Measurements from ENCODE around the gene LHFPL3.

Gene LHFPL3

DNA sequence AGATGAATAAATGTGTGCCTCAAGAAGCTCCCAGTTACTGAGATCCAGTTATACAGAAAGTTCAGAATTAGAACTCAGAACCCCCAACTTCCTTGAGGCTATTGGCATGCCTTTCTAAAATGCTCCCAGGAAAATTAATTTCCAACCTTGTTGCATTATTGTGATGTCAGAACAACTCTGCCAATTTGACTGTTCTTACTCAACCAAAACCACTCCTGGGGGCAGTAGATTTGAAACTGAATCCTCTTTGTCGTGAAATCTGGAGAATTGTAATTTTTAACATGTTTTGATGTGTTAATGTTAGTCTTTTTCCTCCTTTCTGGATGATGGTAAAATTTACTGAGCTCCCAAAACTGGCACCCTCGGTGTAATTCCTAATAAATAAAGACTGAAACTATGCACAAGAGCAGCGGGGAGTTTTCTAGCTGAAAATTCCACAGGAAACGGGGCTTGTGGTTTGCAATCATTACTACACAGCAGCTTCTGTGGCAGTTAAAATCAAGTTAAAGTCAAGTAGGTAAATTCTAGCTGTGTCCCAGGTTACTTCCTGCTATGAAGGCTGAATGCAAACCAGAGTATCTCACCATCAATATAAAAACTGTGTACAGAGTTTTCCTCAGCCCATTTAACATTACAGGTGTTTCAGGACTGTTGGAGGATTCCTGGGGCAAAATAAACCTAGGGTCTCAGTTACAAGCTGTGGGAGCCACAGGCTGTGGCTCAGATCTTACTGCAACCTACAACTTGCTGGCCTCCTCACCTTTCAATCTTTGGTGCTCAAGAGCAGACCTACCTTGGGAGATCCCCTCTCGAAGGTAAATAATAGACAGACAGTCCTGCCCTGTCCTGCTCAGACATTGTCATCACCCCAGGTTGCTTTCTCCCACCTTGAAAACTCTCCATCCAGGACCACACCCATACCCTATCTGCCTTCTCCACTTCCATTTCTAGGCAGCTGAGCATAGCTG is 529.3 kb downstream of the LHFPL3 start:
- peak in 3 of 6 experiments; percentile 10 to 22 (median 16) for DNase-seq

DNA sequence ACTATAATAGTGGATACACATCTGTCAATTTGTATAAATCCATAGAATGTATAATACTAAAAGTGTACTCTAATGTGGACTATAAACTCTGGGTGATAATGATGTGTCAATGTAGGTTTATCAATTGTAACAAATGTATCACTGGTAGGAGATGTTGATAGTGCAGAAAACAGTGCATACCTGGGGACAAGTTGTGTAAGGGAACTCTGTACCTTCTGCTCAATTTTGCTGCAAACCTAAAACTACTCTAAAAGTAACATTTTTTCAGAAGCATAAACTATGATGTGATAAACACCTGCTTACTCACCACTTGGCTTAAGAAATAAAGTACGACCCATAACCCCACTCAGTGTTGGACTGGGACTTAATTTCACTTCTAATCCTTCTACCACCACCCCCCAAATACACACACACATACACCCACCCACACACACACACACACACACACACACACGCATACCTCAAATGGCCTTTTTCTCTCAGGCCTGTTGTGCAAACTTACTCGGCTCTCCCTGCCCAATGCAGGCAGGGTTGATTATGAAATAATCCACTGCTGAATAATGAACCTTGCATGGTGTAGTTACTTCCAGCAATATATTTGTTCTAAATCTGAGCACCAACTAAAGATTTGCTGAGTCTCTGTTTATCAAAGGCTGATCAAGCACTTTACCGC is 531.5 kb downstream of the LHFPL3 start:
- no peak for DNase-seq

GRCh38 chr7:104861729-104862390 is 533.5 kb downstream of the LHFPL3 start:
- DNase-seq, result no peak

GRCh38 chr7:104862719-104863118 is 534.3 kb downstream of the LHFPL3 start:
- DNase-seq, result no peak

DNA sequence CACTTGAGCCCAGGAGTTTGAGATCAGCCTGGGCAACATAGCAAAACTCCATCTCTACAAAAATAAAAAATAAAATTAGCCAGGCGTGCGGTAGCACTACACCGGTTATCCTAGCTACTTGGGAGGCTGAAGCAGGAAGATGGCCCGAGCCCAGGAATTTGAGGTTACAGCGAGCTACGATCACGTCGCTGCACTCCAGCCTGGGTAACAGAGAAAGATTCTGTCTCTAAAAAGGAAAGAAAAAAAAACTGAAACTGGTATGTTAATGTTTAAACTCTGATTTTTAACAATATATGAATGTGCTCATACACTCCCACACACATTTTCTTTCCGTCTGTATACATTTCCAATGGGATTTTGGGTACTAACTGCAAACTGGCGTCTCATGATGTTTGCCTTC is 545.0 kb downstream of the LHFPL3 start:
- no peak for DNase-seq

- DNase-seq, result no peak
Measured at GRCh38 chr7:104878577-104878976, 550.2 kb downstream of the LHFPL3 start.

- DNase-seq, result no peak
Measured at GRCh38 chr7:104883248-104883717, 554.9 kb downstream of the LHFPL3 start.

DNA sequence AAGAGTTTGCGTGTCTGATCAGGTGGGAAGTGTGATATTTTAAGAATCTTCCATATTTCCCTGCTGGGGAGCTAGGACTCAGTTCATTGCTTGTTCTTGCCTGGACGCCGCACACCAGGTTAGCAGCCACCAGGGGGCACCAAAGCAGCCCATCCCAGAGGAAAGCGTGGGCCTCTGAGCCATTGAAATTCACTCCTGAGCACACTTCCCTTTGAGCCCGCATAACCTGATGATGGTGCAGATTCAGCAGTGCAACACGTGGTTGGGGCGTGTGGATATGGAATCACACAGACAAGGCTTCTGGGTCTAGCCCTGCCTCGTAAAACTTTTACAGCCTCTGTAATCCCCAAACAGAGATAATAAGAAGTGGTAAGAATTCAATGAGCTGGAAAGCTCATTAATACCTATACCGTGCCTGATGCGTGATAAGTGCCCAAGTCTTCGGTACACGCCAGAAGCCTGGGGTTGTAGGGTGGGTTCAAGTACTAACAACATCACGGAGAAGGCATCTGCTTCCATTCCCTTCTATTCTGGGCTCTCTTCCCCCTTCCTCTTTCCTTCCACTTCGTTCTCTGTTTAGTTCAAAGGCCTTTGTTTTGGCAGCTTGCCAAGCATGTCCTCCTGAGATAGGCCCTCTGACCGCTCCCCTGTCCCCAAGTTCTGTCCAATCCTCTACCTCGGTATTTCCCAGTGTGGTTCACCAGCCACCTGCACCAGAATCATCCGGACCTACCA is 555.5 kb downstream of the LHFPL3 start:
- DNase-seq, result peak; percentile 26 to 73 (median 64)

- DNase-seq, result no peak
Measured at GRCh38 chr7:104886651-104887050, 558.2 kb downstream of the LHFPL3 start.

DNA sequence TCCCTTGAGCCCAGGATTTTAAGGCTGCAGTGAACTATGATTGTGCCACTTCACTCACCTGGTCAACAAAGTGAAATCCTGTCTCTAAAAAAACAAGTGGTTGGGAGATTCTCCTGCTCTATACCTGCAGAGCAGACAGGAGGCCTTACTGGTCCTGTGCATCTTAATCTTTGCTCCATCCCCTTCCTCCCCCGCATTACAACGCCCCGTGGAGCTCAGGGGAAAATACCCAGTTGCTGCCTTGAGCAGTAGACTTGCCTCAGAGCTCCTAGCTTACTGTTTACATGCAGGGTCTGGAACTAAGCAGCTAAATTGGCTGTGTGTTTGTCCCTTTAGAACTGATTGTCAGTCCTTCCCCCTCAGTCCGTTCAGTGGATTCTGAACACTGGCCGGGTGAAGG is 561.8 kb downstream of the LHFPL3 start:
- DNase-seq, result no peak

DNA sequence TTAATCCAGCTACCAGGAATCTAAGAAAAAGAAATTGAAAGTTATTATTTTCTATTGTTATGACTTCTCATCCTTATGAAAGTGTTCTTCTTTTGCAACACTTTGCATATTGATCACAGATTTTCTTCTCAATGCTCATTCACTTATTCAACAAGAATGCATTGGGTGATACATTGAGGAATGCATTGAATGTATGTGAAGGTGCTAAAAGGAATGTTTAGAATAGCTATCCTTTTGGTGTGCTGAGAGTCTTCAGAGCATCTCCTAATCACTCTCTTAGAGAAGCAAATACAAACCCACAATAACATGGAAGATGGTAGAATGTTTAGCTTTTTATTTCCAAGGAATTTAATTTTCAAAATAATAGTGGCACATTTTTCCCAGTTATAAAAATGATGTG is 563.5 kb downstream of the LHFPL3 start:
- DNase-seq, result no peak

- DNase-seq, result no peak
Measured at GRCh38 chr7:104894314-104894713, 565.9 kb downstream of the LHFPL3 start.

DNA sequence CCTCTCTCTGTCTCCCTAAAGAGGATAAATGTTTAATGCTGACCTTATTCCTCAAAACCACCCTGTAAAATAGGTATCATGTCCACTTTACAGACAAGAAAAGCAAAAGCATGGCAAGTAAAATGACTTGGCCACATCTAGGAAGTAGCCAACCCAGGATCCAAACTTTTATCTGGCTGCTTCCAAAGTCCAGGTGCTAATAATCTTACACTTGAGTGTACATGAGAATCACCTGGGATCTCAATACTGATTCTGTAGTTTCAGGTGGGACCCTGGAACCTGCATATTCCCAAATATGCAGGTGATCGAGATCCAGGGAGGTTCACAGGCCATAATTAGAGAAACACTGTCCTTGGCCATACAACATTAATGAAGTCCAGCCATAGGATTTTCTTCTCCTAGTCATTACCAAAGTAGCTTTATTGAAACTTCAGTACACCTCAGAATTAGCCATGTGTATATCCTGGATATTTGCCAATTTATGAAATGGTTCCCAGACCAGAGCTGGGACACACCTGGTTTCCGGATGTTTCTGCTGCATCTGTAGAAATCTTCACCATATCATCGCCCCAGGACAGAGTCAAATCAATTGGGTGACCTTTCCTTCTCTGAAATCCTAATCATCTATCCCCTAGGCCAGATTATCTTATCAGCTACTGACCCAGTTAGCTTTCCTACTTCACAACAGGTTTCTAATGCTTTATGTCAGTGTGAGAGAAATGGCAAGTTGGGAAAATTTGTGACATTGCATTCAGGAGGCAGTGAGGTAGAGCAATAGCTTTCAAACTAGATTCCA is 566.5 kb downstream of the LHFPL3 start:
- DNase-seq, result no peak

GRCh38 chr7:104895522-104896236 is 567.3 kb downstream of the LHFPL3 start:
- DNase-seq, result no peak

GRCh38 chr7:104898434-104898833 is 570.0 kb downstream of the LHFPL3 start:
- no peak for DNase-seq

DNA sequence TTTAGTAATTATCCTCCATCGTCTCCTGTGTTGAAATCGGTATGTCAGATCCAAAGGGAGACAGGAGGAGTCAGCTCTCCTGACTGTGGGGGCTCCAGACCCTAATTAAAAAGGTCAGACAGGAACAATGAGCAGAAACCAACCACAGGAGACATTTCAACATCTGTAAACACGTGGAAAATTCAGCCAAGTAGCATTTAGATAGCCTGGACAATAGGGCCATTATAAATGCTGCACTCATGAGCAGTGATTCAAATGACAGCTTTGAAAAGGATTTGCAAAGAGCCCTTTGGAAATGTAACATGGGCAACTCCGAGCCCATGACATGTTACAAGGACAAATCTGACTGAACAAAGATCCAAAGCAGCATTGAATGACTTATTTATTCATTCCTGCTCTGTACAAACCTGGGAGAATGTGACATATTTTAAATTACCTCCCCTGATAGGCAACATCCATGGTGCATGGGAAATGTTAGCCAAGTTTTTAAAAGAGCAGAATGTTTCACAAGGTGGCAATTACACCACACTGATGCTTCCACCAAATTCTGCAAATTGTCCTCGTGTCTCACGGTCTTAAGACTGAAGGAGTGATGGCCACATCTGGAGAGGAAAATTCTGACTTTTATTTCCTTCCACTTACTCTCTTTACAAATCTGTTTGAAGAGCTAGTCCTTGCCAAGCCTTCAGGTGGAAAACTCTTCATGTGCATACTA is 572.3 kb downstream of the LHFPL3 start:
- DNase-seq, result no peak

DNA sequence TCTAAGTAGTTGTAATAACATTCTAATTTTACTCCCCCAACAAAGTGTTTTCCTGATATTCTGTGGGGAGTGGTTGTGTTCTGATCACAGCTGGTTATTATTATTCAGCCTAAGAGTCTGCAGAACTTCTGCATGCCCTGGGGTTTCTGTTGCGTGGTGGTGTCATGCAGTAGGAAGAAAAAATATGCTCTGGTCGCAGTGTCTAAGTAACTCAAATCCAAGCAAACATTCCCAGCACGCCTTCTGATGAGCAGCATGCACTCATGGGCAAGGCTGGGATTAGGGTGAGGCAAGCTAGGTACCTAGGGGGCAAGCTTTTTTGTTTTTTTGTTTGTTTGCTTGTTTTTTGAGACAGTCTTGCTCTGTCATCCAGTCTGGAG is 572.8 kb downstream of the LHFPL3 start:
- DNase-seq, result no peak

DNA sequence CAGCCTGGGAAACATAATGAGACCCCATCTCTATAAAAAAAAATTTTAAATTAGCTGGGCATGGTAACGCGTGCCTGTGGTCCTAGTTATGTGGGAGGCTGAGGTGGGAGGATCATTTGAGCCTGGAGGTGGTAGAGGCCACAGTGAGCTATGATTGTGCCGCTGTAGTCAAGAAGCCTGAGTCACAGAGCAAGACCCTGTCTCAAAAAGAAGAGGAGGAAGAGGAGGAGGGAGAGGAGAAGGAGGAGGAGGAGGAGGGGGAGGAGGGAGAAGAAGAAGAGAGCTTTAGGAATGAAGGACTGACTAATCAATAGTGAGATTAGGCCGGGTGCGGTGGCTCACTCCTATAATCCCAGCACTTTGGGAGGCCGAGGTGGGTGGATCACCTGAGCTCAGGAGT is 573.8 kb downstream of the LHFPL3 start:
- no peak for DNase-seq

DNA sequence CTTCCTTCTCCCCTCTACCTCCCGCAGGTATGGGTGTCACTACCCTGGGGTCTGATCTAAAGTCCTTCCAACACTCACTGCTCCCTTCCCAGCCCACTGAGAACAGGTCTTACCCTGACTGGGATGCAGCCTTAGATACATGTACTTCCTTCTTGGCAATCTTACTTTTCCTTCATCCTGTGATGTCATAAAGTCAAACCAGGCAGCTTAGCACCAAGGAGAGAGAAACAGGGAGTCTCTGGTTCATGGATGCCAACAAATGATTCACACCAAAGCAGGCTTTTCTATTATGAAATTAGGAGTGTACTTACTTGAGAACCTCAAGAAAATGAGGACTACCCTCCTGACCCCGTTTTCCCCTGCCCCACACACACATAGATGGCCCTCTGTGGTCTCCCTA is 574.6 kb downstream of the LHFPL3 start:
- no peak for DNase-seq

DNA sequence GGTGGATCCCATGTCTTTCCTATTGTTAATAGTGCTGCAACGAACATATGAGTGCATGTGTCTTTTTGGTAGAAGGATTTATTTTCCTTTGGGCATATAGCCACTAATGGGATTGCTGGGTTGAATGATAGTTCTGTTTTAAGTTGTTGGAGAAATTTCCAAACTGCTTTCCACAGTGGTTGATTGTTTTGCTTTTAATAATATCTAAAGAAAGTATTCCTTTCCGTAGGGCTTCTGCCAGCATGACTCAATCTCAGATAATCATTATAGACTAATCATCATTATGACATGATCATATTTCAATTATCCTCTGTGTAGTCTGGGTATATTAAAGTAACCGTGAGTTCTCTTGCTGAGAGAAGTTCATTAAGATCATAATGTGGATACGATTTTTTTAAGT is 575.4 kb downstream of the LHFPL3 start:
- no peak for DNase-seq

DNA sequence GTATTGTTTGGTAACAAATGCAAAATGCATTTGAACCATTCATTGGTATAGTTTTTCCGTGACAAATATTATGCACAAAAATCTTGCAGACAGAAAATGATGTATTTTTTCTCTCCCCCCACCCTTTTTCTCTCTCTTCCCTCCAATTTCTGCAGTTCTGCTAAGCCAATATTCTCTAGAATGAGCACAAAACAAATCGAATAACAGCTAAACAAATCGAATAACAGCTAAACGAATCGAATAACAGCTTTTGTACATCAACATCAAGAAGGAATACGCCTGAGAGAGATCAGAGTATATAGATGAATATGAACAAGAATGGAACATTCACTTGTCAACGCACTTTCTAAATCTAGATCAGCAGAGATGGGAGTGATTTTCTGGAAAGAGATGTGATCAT is 577.6 kb downstream of the LHFPL3 start:
- DNase-seq, result no peak
